ENCODE results near the gene FAM184A. TPM values are rescaled to one million over a fixed set of nuclear protein-coding genes. Genes with fewer than 3 reads are reported as not detected.

Gene FAM184A
- total and polyA plus RNA-seq, 2 of the 8 experiments (the other 6 are each of a cell fraction or from before 2014, with no cell fraction given): 6.3 to 11.3 TPM

- no peak overlapping the region for H2BK120ac ChIP-seq (replicated peaks; ENCODE audit: low read depth, low read length)
- H3K23me2 ChIP-seq (ENCODE audit: low read depth, low read length): no peaks in the 10 kb centered on the region
- no peak for TF ChIP-seq RNF2 (IDR thresholded peaks at IDR 0.05; ENCODE audit: borderline replicate concordance, low read depth, low read length, missing control alignments, poor library complexity, severe bottlenecking)
- TF ChIP-seq CBX5 (IDR thresholded peaks at IDR 0.05; ENCODE audit: low read depth, low read length): no peak
- no peak for TF ChIP-seq BACH1 (IDR thresholded peaks at IDR 0.05; ENCODE audit: low read length)
- H3K9ac ChIP-seq (replicated peaks in 1 of 4; ENCODE audit: extremely low read depth in 1 of 4, low read depth in 3 of 4, low read length in 3 of 4): no peak overlapping the region
- no peaks in the 10 kb centered on the region for H3K79me1 ChIP-seq (ENCODE audit: low read depth, low read length)
- DNase-seq (ENCODE audit: low read depth in 1 of 2, low spot score in 2 of 2): no peak
- no peak overlapping the region for H4K5ac ChIP-seq (ENCODE audit: insufficient read length, low read depth, low read length)
- H3K4ac ChIP-seq (replicated peaks; ENCODE audit: insufficient read length, low read depth, low read length): no peak overlapping the region
- H4K91ac ChIP-seq (replicated peaks; ENCODE audit: insufficient read length, low read length): no peak overlapping the region
- 89% methylated on average over 2 of the region's 2 CpGs; no CpG with 5 or more reads in 1 of the 2 experiments for WGBS, 2 experiments (ENCODE audit: extremely low coverage in 1 of 2, insufficient coverage in 1 of 2, insufficient read length in 1 of 2, insufficient replicate concordance in 2 of 2, low coverage in 1 of 2, low lambda C conversion rate in 2 of 2, missing lambda C conversion rate in 1 of 2)
- H2BK15ac ChIP-seq (ENCODE audit: low read length): no peak overlapping the region
- no peak for FAIRE-seq
- H2AK5ac ChIP-seq (ENCODE audit: low read depth, low read length): no peak overlapping the region
- H3K18ac ChIP-seq (ENCODE audit: extremely low read depth, low read length): no peak overlapping the region
- H3K4me3 ChIP-seq (ENCODE audit: extremely low read depth in 1 of 4, insufficient read depth in 2 of 4, low read depth in 3 of 4, low read length in 4 of 4): no peak overlapping the region
- no peak overlapping the region for H3K56ac ChIP-seq (replicated peaks; ENCODE audit: insufficient read length, low read depth, low read length)
- H4K20me1 ChIP-seq (replicated peaks in 1 of 2; ENCODE audit: control insufficient read depth in 1 of 2, insufficient read depth in 2 of 2, low read length in 2 of 2): peaks cover 0 to 7% of the 10 kb centered on the region in 2 experiments
- POLR2A ChIA-PET (ENCODE audit: partially characterized antibody): interaction anchor here (1.2 to 1.8 kb wide), 4 partner anchors 8 to 18 kb away, joined by 3 to 5 read pairs (median 4); no protein-coding TSS in a partner anchor
- no peaks in the 10 kb centered on the region for H3K79me2 ChIP-seq (ENCODE audit: control insufficient read depth in 1 of 2, insufficient read depth in 2 of 2, low read length in 2 of 2)
- no peak overlapping the region for H3K23ac ChIP-seq (ENCODE audit: insufficient read length)
- H3K27me3 ChIP-seq (replicated peaks in 1 of 4; ENCODE audit: control insufficient read depth in 3 of 4, extremely low read depth in 1 of 4, insufficient read depth in 3 of 4, low read length in 3 of 4): no peaks in the 10 kb centered on the region
- H3K36me3 ChIP-seq (ENCODE audit: control insufficient read depth in 2 of 4, insufficient read depth in 4 of 4, low read length in 3 of 4): peaks cover 5 to 64% (median 30%) of the 10 kb centered on the region in 4 experiments; a peak in 7 of 8 replicates
- H3K4me1 ChIP-seq (replicated peaks in 1 of 4; ENCODE audit: control insufficient read depth in 3 of 4, insufficient read depth in 4 of 4, low read length in 3 of 4): no peaks in the 10 kb centered on the region
- no peak overlapping the region for H2BK5ac ChIP-seq (ENCODE audit: low read depth, low read length)
- no peak overlapping the region for H3K4me2 ChIP-seq (ENCODE audit: insufficient read depth in 1 of 2, low read depth in 2 of 2, low read length in 2 of 2)
- no peaks in the 10 kb centered on the region for H3K9me3 ChIP-seq (ENCODE audit: insufficient read depth in 2 of 2, low read depth in 1 of 2, low read length in 1 of 2)
- H3K14ac ChIP-seq (ENCODE audit: insufficient read length): no peak overlapping the region
- no peak overlapping the region for H4K8ac ChIP-seq (ENCODE audit: extremely low read depth, insufficient read depth, low read length)
- no peak overlapping the region for H2BK20ac ChIP-seq (ENCODE audit: low read length)
- no peak overlapping the region for H2AFZ ChIP-seq (ENCODE audit: low read length)
- no peak overlapping the region for H2BK12ac ChIP-seq (ENCODE audit: low read depth, low read length)
- CTCF ChIA-PET (ENCODE audit: partially characterized antibody): interaction anchor here (0.8 to 1.7 kb wide), 5 partner anchors 9 to 197 kb away, joined by 3 to 7 read pairs (median 5); no protein-coding TSS in a partner anchor
- H3K27ac ChIP-seq (ENCODE audit: low read depth, low read length): no peak overlapping the region
Measured at GRCh38 chr6:118913161-118913560, 165.3 kb downstream of the FAM184A start.
